Ovary (tissue), 3 donors: ENCODE results near the gene NOM1.

Experiments used
- CTCF ChIP-seq, 3 donors: fragments of 450-650 bp in 2 of 3; fragments of 200-600 bp in 1 of 3; IDR thresholded peaks; one replicate each; pipeline versions ENCODE4 v1.5.1 to v1.8.0; 2016 to 2022; ENCODE audit warnings: antibody characterized with exemption in 3 of 3, mild to moderate bottlenecking in 1 of 3
- POLR2A ChIP-seq: fragments of 450-650 bp; IDR thresholded peaks from one replicate; pipeline ENCODE4 v1.6.1; 2017; ENCODE audit warnings: antibody characterized with exemption, mild to moderate bottlenecking, moderate library complexity
- donor health status: DM: no; HTN: no; CAD: no.

GRCh38 chr7:156962145-156962544 lies 12.6 kb downstream of the NOM1 start:
- no peak for TF ChIP-seq POLR2A
- no peak for TF ChIP-seq CTCF (IDR thresholded peaks at IDR 0.05)
